HG02623 (cell line): Measurements from ENCODE around the gene FBXL14.

ENCODE experiments used
- ATAC-seq: cut with Tn5 transposase; IDR thresholded peaks from one replicate; pipeline ENCODE4 v1.9.1; 2021; ENCODE audit warnings: moderate library complexity; ENCODE audit not compliant: unreplicated experiment

The FBXL14 gene

GRCh38 chr12:1540690-1541089, 53.7 kb downstream of the FBXL14 start:
- no peak for ATAC-seq

GRCh38 chr12:1539135-1539534, 55.2 kb downstream of the FBXL14 start:
- ATAC-seq: no peak

- ATAC-seq: no peak
These were observed 57.6 kb downstream of the FBXL14 start for GRCh38 chr12:1536817-1537216.

GRCh38 chr12:1534748-1535147, 59.6 kb downstream of the FBXL14 start:
- no peak for ATAC-seq

GRCh38 chr12:1533602-1534304, 60.6 kb downstream of the FBXL14 start:
- peak; percentile 45 for ATAC-seq

- ATAC-seq: peak; percentile 4
These were observed 61.2 kb downstream of the FBXL14 start for GRCh38 chr12:1533205-1533601.

GRCh38 chr12:1532375-1533165, 61.8 kb downstream of the FBXL14 start:
- no peak for ATAC-seq

GRCh38 chr12:1531654-1532374, 62.6 kb downstream of the FBXL14 start:
- ATAC-seq: no peak

- ATAC-seq: no peak
These were observed 63.2 kb downstream of the FBXL14 start for GRCh38 chr12:1531153-1531653.

GRCh38 chr12:1530592-1531152, 63.7 kb downstream of the FBXL14 start:
- no peak for ATAC-seq

- no peak for ATAC-seq
These were observed 64.4 kb downstream of the FBXL14 start for GRCh38 chr12:1529862-1530591.

- no peak for ATAC-seq
These were observed 65.0 kb downstream of the FBXL14 start for GRCh38 chr12:1529228-1529861.

GRCh38 chr12:1528791-1529190, 65.6 kb downstream of the FBXL14 start:
- no peak for ATAC-seq

GRCh38 chr12:1527789-1528188, 66.6 kb downstream of the FBXL14 start:
- no peak for ATAC-seq

- no peak for ATAC-seq
These were observed 68.5 kb downstream of the FBXL14 start for GRCh38 chr12:1525858-1526257.

GRCh38 chr12:1523558-1524050, 70.8 kb downstream of the FBXL14 start:
- ATAC-seq: no peak

- no peak for ATAC-seq
These were observed 71.3 kb downstream of the FBXL14 start for GRCh38 chr12:1523046-1523445.

GRCh38 chr12:1519642-1520041, 74.7 kb downstream of the FBXL14 start:
- no peak for ATAC-seq

GRCh38 chr12:1518591-1519516, 75.5 kb downstream of the FBXL14 start:
- no peak for ATAC-seq
